Testis (tissue), 3 donors: Measurements from ENCODE around the gene ZBTB14. TPM values are rescaled to one million over a fixed set of nuclear protein-coding genes. Genes with fewer than 3 reads are reported as not detected.

Experiments
- DNase-seq: peaks from one replicate; pipeline ENCODE4 v3.0.0-alpha.2; 2019
- H3K27ac ChIP-seq, 2 donors: fragments of 200-600 bp; sonication (generic); one replicate each; pipeline ENCODE4 v1.5.1; 2019
- H3K27me3 ChIP-seq: fragments of 200-600 bp; sonication (generic); one replicate; pipeline ENCODE4 v1.5.1; 2019
- H3K36me3 ChIP-seq: fragments of 200-600 bp; sonication (generic); one replicate; pipeline ENCODE4 v1.5.1; 2017; ENCODE audit warnings: low read depth; ENCODE audit errors: missing control alignments
- H3K4me1 ChIP-seq: fragments of 200-600 bp; sonication (generic); one replicate; pipeline ENCODE4 v1.5.1; 2019
- H3K4me3 ChIP-seq, 2 donors: fragments of 200-600 bp; sonication (generic); one replicate each; pipeline ENCODE4 v1.5.1; 2017 to 2019
- H3K9me3 ChIP-seq: fragments of 200-600 bp; sonication (generic); one replicate; pipeline ENCODE4 v1.5.1; 2017
- CTCF ChIP-seq, 3 experiments: fragments of 450-650 bp in 2 of 3; fragments of 200-600 bp in 1 of 3; sonication (generic) in 1 of 3; IDR thresholded peaks; one replicate each; pipeline ENCODE4 v1.5.1; 2016 to 2019; ENCODE audit warnings: antibody characterized with exemption in 3 of 3, mild to moderate bottlenecking in 2 of 3, moderate library complexity in 1 of 3
- POLR2A ChIP-seq: fragments of 450-650 bp; IDR thresholded peaks from one replicate; pipeline ENCODE4 v1.6.1; 2017; ENCODE audit warnings: antibody characterized with exemption, mild to moderate bottlenecking, moderate library complexity
- WGBS, 2 donors: methylation state at CpG; one replicate each; pipeline ENCODE4 v1.1.5; 2018; 5-methylcytosine and 5-hydroxymethylcytosine counted together
- intact Hi-C: fragments of 100-400 bp; cut with DNase I; formaldehyde crosslinking; loops from one replicate; pipeline ENCODE4 v1.15.1; 2023; ENCODE audit warnings: low total_unique reads
- polyA plus RNA-seq: library from polyadenylated mRNA; stranded (reverse); fragments of 350-450 nt; fragmentation: Illumina TruSeq; extraction: RNeasy Lipid Tissue Mini Kit (QIAGEN cat#74804); gene quantifications from one replicate; pipeline ENCODE4 v1.2.3, GENCODE V29; 2014; ENCODE audit warnings: low read depth, low replicate concordance; ENCODE audit not compliant: insufficient read depth
- total RNA-seq, 2 donors: library from RNA; depleted of rRNA; stranded (reverse); fragments of >200 nt; gene quantifications; one replicate each; pipeline ENCODE4 v1.2.3, GENCODE V29; 2016

ZBTB14 gene
- total and polyA plus RNA-seq, 3 donors from 2014 or later: 10.7 to 17.7 (median 17.3) TPM

- Histone ChIP-seq H3K27ac (no peak overlapping the region), H3K4me1 (peaks cover 10% of the 10 kb centered on the region), H3K9me3 (no peaks in the 10 kb centered on the region), H3K27me3 (no peaks in the 10 kb centered on the region), H3K36me3 (no peaks in the 10 kb centered on the region), H3K4me3 (no peak overlapping the region)
- no peak for TF ChIP-seq CTCF (IDR thresholded peaks at IDR 0.05)
- no peak for TF ChIP-seq POLR2A
- intact Hi-C loops: no loop called here
- WGBS, 2 donors: 38 to 53% methylated on average over 4 of the region's 4 CpGs
- DNase-seq: no peak
These were observed 56.1 kb downstream of the ZBTB14 start for GRCh38 chr18:5239447-5239846.

Other genes with a start within 250 kb of the ZBTB14 start
- gene AKAIN1, start 98.5 kb downstream of the ZBTB14 start, total RNA-seq: not detected
- gene AKAIN1, start 98.5 kb downstream of the ZBTB14 start, polyA plus RNA-seq: not detected
- 100 to 1,000 TPM; 274 to 403 TPM for gene EPB41L3, start 248.3 kb upstream of the ZBTB14 start, total RNA-seq
- 152 TPM for gene EPB41L3, start 248.3 kb upstream of the ZBTB14 start, polyA plus RNA-seq